HEK293T (cell line): ENCODE measurements around the gene HRC.

ENCODE experiments used
- CTBP1 ChIP-seq: fragments of 450-650 bp; IDR thresholded peaks from 2 replicates; pipeline ENCODE4 v1.6.1; 2016; ENCODE audit warnings: borderline replicate concordance
- FOXK2 ChIP-seq: fragments of 450-650 bp; IDR thresholded peaks from 2 replicates; pipeline ENCODE4 v1.6.1; 2016; ENCODE audit warnings: mild to moderate bottlenecking
- HDGF ChIP-seq: fragments of 450-650 bp; IDR thresholded peaks from 2 replicates; pipeline ENCODE4 v1.6.1; 2017; ENCODE audit warnings: antibody characterized with exemption, borderline replicate concordance
- NFRKB ChIP-seq: fragments of 450-650 bp; IDR thresholded peaks from 2 replicates; pipeline ENCODE4 v1.6.1; 2016; ENCODE audit warnings: mild to moderate bottlenecking, moderate library complexity
- SP1 ChIP-seq: fragments of 450-650 bp; IDR thresholded peaks from 2 replicates; pipeline ENCODE4 v1.6.1; 2017
- TARDBP ChIP-seq: fragments of 450-650 bp; IDR thresholded peaks from 2 replicates; pipeline ENCODE4 v1.6.1; 2016

GRCh38 chr19:49160450-49161189, 5.4 kb upstream of the HRC start:
- TF ChIP-seq FOXK2 (no peak), TARDBP (no peak), SP1 (no peak), HDGF (no peak), CTBP1 (no peak), NFRKB (no peak)
